Pancreas (tissue), 10 donors: ENCODE measurements around the gene HASPIN. TPM values are rescaled to one million over a fixed set of nuclear protein-coding genes. Genes with fewer than 3 reads are reported as not detected.
A peak's percentile ranks its signal among the peaks of the same experiment; 100 is the strongest.
"Not testable (repeated sequence)": the region's sequence is repeated elsewhere in the genome, so short reads cannot be mapped to it uniquely, and the experiment has no call there.

Experiments
- ATAC-seq, 4 donors: fragments of 200-7000 bp; cut with Tn5 transposase; one replicate each; pipeline versions ENCODE4 v1.8.0 to v1.9.1; 2020; ENCODE audit warnings: mild to moderate bottlenecking in 4 of 4, moderate library complexity in 4 of 4
- DNase-seq, 6 donors: peaks; one replicate each; pipeline ENCODE4 v3.0.0-alpha.2; 2020
- FAIRE-seq: peaks from 2 replicates; lab custom pipeline; 2012; peaks lifted over from hg19 to GRCh38; lab: Jason Lieb, UNC
- H3K27ac ChIP-seq, 4 donors: fragments of 200-600 bp; sonication (generic); 1 replicate in 3 of 4; 2 replicates in 1 of 4; pipeline versions ENCODE4 v1.5.0 to v1.8.0; 2020
- H3K27me3 ChIP-seq, 4 donors: fragments of 200-600 bp; one replicate each; pipeline ENCODE4 v1.8.0; 2021
- H3K36me3 ChIP-seq, 3 donors: fragments of 200-600 bp; sonication (generic) in 1 of 3; one replicate each; pipeline versions ENCODE4 v1.5.0 to v1.8.0; 2020 to 2021
- H3K4me1 ChIP-seq, 3 donors: fragments of 200-600 bp; one replicate each; pipeline ENCODE4 v1.8.0; 2021
- H3K4me3 ChIP-seq, 4 donors: fragments of 200-600 bp; sonication (generic) in 2 of 4; one replicate each; pipeline versions ENCODE4 v1.5.0 to v1.8.0; 2020 to 2021
- H3K9me3 ChIP-seq, 4 donors: fragments of 200-600 bp; one replicate each; pipeline ENCODE4 v1.8.0; 2021
- CTCF ChIP-seq, 4 donors: fragments of 200-600 bp; sonication (generic) in 3 of 4; IDR thresholded peaks; one replicate each; pipeline versions ENCODE4 v1.5.0 to v1.8.0; 2021; ENCODE audit warnings: antibody characterized with exemption in 4 of 4
- WGBS, 2 donors: extraction: QIAGEN DNeasy Blood & Tissue Kit; methylation state at CpG; one replicate each; pipeline ENCODE4 v1.1.7; 2013; 5-methylcytosine and 5-hydroxymethylcytosine counted together
- intact Hi-C, 3 donors: fragments of 100-400 bp; cut with DNase I; formaldehyde crosslinking; loops; one replicate each; pipeline versions ENCODE4 v1.11.1 to v1.14.2; 2022
- polyA plus RNA-seq, 2 donors: library from polyadenylated mRNA; stranded (reverse); fragments of 200-250 nt; gene quantifications; one replicate each; pipeline ENCODE4 v1.2.3, GENCODE V29; 2013
- total RNA-seq, 6 donors: library from RNA; stranded (reverse); fragmentation: NEBNext Ultra II Directional in 4 of 6; extraction: Animal tissue kit (Norgen Biotek cat#: 25700) in 4 of 6; gene quantifications; one replicate each; pipeline versions ENCODE4 v1.2.1 to v1.2.4, GENCODE V29; 2021 to 2023
- donor health status: healthy with polysubstance abuse.
- donor health status: DM: no; HTN: no; CAD: no; lungs with moderate emphysema.
- donor health status: DM: no; HTN: no; CAD: no.
- donor health status: control.
- donor health status: control.
- donor health status: Bipolar disorder and iron deficiency.
- donor health status: DM: yes; HTN: yes; CAD: no.
- donor health status: DM: no; HTN: no; CAD: no.
- donor health status: DM: no; HTN: no; CAD: no.
- donor health status: DM: yes; HTN: yes; CAD: no.

HASPIN gene
- total and polyA plus RNA-seq, 8 donors: 0.05 to 0.31 (median 0.21) TPM; not detected in 2

- intact Hi-C loops: loop anchor here in 2 of 3 donors (10.0 kb wide), 1 partner anchor 93 kb away; no protein-coding TSS in a partner anchor
- ATAC-seq (no peak), FAIRE-seq (no peak), DNase-seq (no peak)
- Histone ChIP-seq H3K4me1 (no peaks in the 10 kb centered on the region), H3K27me3 (no peaks in the 10 kb centered on the region), H3K4me3 (no peak overlapping the region), H3K36me3 (no peaks in the 10 kb centered on the region), H3K9me3 (no peaks in the 10 kb centered on the region), H3K27ac (no peak overlapping the region)
- TF ChIP-seq CTCF (IDR thresholded peaks at IDR 0.05): no peak
- 38 to 47% methylated on average over 9 of the region's 9 CpGs for WGBS, 2 donors
These were observed 8.5 kb downstream of the HASPIN start for GRCh38 chr17:3732210-3732621.

GRCh38 chr17:3734911-3735276 is 11.2 kb downstream of the HASPIN start:
- intact Hi-C loops: loop anchor here in 2 of 3 donors (10.0 kb wide), 1 partner anchor 90 kb away; no protein-coding TSS in a partner anchor
- not testable (repeated sequence) for H3K9me3 ChIP-seq, H3K27me3 ChIP-seq, FAIRE-seq, DNase-seq, H3K4me3 ChIP-seq, H3K36me3 ChIP-seq, H3K27ac ChIP-seq, ATAC-seq, H3K4me1 ChIP-seq
- WGBS, 2 donors: 82 to 87% methylated on average over 10 of the region's 10 CpGs

- H3K36me3 ChIP-seq: no peaks in the 10 kb centered on the region
- intact Hi-C loops: loop anchor here in 2 of 3 donors (10.0 kb wide), 1 partner anchor 89 kb away; no protein-coding TSS in a partner anchor
- no peak overlapping the region for H3K27ac ChIP-seq
- peaks cover 7 to 9% (median 9%) of the 10 kb centered on the region in 3 donors for H3K4me1 ChIP-seq
- no peaks in the 10 kb centered on the region for H3K9me3 ChIP-seq
- H3K27me3 ChIP-seq: no peaks in the 10 kb centered on the region
- ATAC-seq: no peak
- TF ChIP-seq CTCF (IDR thresholded peaks at IDR 0.05): no peak
- 59 to 75% methylated on average over 8 of the region's 8 CpGs for WGBS, 2 donors
- no peak overlapping the region for H3K4me3 ChIP-seq
- no peak for FAIRE-seq
- DNase-seq: no peak
These were observed 11.8 kb downstream of the HASPIN start for GRCh38 chr17:3735515-3735914.

GRCh38 chr17:3738562-3739295 is 15.0 kb downstream of the HASPIN start:
- intact Hi-C loops: loop anchor here in 2 of 3 donors (10.0 kb wide), 1 partner anchor 86 kb away; no protein-coding TSS in a partner anchor
- DNase-seq: peak; percentile 59 to 89 (median 72)
- Histone ChIP-seq H3K4me3 (peak overlapping the region in 2 of 4 donors; percentile 30 to 31), H3K4me1 (peaks cover 7 to 9% (median 9%) of the 10 kb centered on the region in 3 donors), H3K27me3 (no peaks in the 10 kb centered on the region), H3K27ac (peak overlapping the region in 2 of 4 donors; percentile 35 to 63), H3K9me3 (no peaks in the 10 kb centered on the region), H3K36me3 (no peaks in the 10 kb centered on the region)
- peak; percentile 85 to 89 (median 86) for ATAC-seq
- no peak for FAIRE-seq
- 16% methylated on average over 16 of the region's 16 CpGs for WGBS, 2 donors
- TF ChIP-seq CTCF (IDR thresholded peaks at IDR 0.05): no peak

GRCh38 chr17:3739422-3740124 is 15.9 kb downstream of the HASPIN start:
- TF ChIP-seq CTCF (IDR thresholded peaks at IDR 0.05): no peak
- Histone ChIP-seq H3K36me3 (no peaks in the 10 kb centered on the region), H3K4me1 (peaks cover 7 to 9% (median 9%) of the 10 kb centered on the region in 3 donors), H3K27ac (no peak overlapping the region), H3K9me3 (no peaks in the 10 kb centered on the region), H3K27me3 (no peaks in the 10 kb centered on the region), H3K4me3 (no peak overlapping the region)
- intact Hi-C loops: loop anchor here in 2 of 3 donors (10.0 kb wide), 1 partner anchor 85 kb away; no protein-coding TSS in a partner anchor
- WGBS, 2 donors: 76 to 78% methylated on average over 16 of the region's 16 CpGs
- DNase-seq (no peak), FAIRE-seq (no peak), ATAC-seq (no peak)
